Measurements from ENCODE around the gene RUVBL1.

DNA sequence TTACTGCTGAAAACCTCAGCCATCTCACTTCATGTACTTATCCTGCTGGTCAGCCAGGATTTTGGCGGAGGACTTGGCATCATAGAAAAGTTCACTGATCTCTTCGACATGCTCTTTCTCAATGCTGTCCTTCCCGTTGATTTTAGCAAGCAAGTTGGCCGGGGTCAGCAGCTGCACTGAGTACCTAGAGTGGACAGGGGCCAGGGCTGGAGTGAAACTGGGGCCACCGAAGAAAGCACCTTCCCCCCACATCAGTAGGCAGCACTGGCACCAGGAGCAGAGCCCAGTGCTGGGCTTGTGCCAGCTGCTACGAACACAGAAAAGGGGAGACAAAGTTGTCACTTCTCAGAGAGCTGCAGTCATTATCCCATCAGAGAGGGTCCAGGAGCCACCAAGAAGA lies 42.4 kb downstream of the RUVBL1 start:
- TF ChIP-seq, protein P1, sequence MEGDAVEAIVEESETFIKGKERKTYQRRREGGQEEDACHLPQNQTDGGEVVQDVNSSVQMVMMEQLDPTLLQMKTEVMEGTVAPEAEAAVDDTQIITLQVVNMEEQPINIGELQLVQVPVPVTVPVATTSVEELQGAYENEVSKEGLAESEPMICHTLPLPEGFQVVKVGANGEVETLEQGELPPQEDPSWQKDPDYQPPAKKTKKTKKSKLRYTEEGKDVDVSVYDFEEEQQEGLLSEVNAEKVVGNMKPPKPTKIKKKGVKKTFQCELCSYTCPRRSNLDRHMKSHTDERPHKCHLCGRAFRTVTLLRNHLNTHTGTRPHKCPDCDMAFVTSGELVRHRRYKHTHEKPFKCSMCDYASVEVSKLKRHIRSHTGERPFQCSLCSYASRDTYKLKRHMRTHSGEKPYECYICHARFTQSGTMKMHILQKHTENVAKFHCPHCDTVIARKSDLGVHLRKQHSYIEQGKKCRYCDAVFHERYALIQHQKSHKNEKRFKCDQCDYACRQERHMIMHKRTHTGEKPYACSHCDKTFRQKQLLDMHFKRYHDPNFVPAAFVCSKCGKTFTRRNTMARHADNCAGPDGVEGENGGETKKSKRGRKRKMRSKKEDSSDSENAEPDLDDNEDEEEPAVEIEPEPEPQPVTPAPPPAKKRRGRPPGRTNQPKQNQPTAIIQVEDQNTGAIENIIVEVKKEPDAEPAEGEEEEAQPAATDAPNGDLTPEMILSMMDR (IDR thresholded peaks at IDR 0.05; ENCODE audit: insufficient read depth, low read length): no peak
- TF ChIP-seq POLR2AphosphoS5 (IDR thresholded peaks at IDR 0.05; ENCODE audit: low read depth) (no peak), SPI1 (IDR thresholded peaks at IDR 0.05; ENCODE audit: borderline replicate concordance, low read depth) (no peak)
- TF ChIP-seq, protein P2, sequence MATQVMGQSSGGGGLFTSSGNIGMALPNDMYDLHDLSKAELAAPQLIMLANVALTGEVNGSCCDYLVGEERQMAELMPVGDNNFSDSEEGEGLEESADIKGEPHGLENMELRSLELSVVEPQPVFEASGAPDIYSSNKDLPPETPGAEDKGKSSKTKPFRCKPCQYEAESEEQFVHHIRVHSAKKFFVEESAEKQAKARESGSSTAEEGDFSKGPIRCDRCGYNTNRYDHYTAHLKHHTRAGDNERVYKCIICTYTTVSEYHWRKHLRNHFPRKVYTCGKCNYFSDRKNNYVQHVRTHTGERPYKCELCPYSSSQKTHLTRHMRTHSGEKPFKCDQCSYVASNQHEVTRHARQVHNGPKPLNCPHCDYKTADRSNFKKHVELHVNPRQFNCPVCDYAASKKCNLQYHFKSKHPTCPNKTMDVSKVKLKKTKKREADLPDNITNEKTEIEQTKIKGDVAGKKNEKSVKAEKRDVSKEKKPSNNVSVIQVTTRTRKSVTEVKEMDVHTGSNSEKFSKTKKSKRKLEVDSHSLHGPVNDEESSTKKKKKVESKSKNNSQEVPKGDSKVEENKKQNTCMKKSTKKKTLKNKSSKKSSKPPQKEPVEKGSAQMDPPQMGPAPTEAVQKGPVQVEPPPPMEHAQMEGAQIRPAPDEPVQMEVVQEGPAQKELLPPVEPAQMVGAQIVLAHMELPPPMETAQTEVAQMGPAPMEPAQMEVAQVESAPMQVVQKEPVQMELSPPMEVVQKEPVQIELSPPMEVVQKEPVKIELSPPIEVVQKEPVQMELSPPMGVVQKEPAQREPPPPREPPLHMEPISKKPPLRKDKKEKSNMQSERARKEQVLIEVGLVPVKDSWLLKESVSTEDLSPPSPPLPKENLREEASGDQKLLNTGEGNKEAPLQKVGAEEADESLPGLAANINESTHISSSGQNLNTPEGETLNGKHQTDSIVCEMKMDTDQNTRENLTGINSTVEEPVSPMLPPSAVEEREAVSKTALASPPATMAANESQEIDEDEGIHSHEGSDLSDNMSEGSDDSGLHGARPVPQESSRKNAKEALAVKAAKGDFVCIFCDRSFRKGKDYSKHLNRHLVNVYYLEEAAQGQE (IDR thresholded peaks at IDR 0.05; ENCODE audit: insufficient replicate concordance, low read depth): no peak
